Epidermal melanocyte (primary cell): ENCODE data around the gene EZR.
"Not testable (repeated sequence)": the region's sequence is repeated elsewhere in the genome, so short reads cannot be mapped to it uniquely, and the experiment has no call there.

Experiments
- DNase-seq: peaks from one replicate; pipeline ENCODE4 v3.0.0; 2011; ENCODE audit warnings: low spot score; ENCODE audit not compliant: insufficient read length

Gene EZR

GRCh38 chr6:158843751-158844683, 24.8 kb upstream of the EZR start:
- DNase-seq = no peak

GRCh38 chr6:158841358-158841757, 22.2 kb upstream of the EZR start:
- no peak for DNase-seq

GRCh38 chr6:158840465-158840864, 21.3 kb upstream of the EZR start:
- no peak for DNase-seq

- no peak for DNase-seq
Measured at GRCh38 chr6:158839796-158840195, 20.6 kb upstream of the EZR start.

GRCh38 chr6:158838790-158839189, 19.6 kb upstream of the EZR start:
- DNase-seq = not testable (repeated sequence)

- no peak for DNase-seq
Measured at GRCh38 chr6:158837684-158838625, 18.8 kb upstream of the EZR start.

- no peak for DNase-seq
Measured at GRCh38 chr6:158836625-158837311, 17.6 kb upstream of the EZR start.

GRCh38 chr6:158835616-158836221, 16.6 kb upstream of the EZR start:
- DNase-seq = no peak

- no peak for DNase-seq
Measured at GRCh38 chr6:158834675-158835385, 15.7 kb upstream of the EZR start.

- not testable (repeated sequence) for DNase-seq
Measured at GRCh38 chr6:158832807-158833206, 13.6 kb upstream of the EZR start.

GRCh38 chr6:158832026-158832425, 12.9 kb upstream of the EZR start:
- DNase-seq = no peak

- no peak for DNase-seq
Measured at GRCh38 chr6:158831571-158831970, 12.4 kb upstream of the EZR start.

- DNase-seq = no peak
Measured at GRCh38 chr6:158830736-158831135, 11.6 kb upstream of the EZR start.

GRCh38 chr6:158828807-158829206, 9.6 kb upstream of the EZR start:
- no peak for DNase-seq

GRCh38 chr6:158826819-158827501, 7.8 kb upstream of the EZR start:
- no peak for DNase-seq

GRCh38 chr6:158825951-158826306, 6.8 kb upstream of the EZR start:
- no peak for DNase-seq

- DNase-seq = no peak
Measured at GRCh38 chr6:158825038-158825950, 6.1 kb upstream of the EZR start.

GRCh38 chr6:158823616-158824015, 4.4 kb upstream of the EZR start:
- not testable (repeated sequence) for DNase-seq
